ENCODE measurements around the gene ARMH3. TPM values are rescaled to one million over a fixed set of nuclear protein-coding genes. Genes with fewer than 3 reads are reported as not detected.

Gene ARMH3
- total RNA-seq, 2 experiments from 2014 or later: 7.9 to 24.3 TPM

DNA sequence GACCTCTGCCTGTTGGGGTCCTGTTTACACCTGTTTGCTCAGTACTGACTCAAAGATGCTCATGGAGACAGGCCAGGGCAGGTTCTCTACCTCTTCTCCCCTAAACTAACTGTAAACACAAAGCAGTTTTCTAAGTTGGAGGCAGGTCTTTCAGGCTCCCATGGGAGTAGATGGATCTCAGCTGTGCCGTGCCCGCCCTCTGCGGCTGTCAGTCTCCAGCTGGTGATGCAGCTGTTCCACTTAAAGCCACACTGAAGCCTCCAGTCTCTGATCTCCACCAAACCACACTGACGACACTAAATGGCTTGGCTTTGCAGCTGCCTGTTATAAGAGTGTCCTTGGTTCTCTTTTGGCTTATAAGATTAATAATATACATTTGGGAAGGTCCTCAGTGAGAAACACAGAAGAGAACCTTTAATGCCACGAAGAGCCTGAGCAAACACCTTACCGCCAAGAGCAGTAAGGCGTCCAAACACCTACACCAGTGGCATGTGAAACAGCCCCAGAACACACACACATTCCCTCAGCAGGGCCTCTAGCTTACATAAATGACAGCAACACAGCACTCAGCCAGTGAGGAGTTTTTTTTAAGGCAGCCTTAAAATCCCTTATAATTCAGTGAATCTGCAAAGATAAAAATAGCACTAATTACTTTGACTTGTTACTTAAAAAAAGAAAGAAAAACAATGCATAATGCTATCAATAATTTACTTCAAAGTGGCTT is 152.0 kb downstream of the ARMH3 start:
- no peaks in the 10 kb centered on the region for H3K9me2 ChIP-seq (ENCODE audit: insufficient read depth, low read length)
- POLR2A ChIA-PET: no interaction called here
- no peaks in the 10 kb centered on the region for H3K9me3 ChIP-seq (ENCODE audit: low read length)
- no peak overlapping the region for H3K4me3 ChIP-seq (ENCODE audit: low read depth, low read length, poor library complexity, severe bottlenecking)
- H4K20me1 ChIP-seq (ENCODE audit: insufficient read depth, low read length): no peaks in the 10 kb centered on the region
- no peaks in the 10 kb centered on the region for H3K36me3 ChIP-seq (ENCODE audit: insufficient read depth, low read length)
- no peak overlapping the region; the same call in 1 of the 2 replicates for H3K4me2 ChIP-seq (ENCODE audit: low read length)
- peak; percentile 70 for DNase-seq (ENCODE audit: low spot score)
- peaks cover 16% of the 10 kb centered on the region for H3K4me1 ChIP-seq (ENCODE audit: insufficient read depth, low read length, poor library complexity, severe bottlenecking)
- CTCF ChIA-PET (ENCODE audit: unreplicated experiment): interaction anchor here (0.6 kb wide), 1 partner anchor 169 kb away, joined by 3 read pairs; no protein-coding TSS in a partner anchor
- H3K27ac ChIP-seq (ENCODE audit: low read depth, low read length, poor library complexity, severe bottlenecking): no peak overlapping the region
- no TSS peak for BruUV-seq (replicated peaks)
- H2AFZ ChIP-seq (ENCODE audit: low read length): no peak overlapping the region
- intact Hi-C loops (cut with micrococcal nuclease; ENCODE audit: unreplicated experiment): no loop called here
- no peaks in the 10 kb centered on the region for H3K79me2 ChIP-seq (ENCODE audit: insufficient read depth, low read depth, low read length)
- no peak for TF ChIP-seq EZH2phosphoT487 (IDR thresholded peaks at IDR 0.05; ENCODE audit: borderline replicate concordance, low read depth, low read length)
- TF ChIP-seq, protein P1, sequence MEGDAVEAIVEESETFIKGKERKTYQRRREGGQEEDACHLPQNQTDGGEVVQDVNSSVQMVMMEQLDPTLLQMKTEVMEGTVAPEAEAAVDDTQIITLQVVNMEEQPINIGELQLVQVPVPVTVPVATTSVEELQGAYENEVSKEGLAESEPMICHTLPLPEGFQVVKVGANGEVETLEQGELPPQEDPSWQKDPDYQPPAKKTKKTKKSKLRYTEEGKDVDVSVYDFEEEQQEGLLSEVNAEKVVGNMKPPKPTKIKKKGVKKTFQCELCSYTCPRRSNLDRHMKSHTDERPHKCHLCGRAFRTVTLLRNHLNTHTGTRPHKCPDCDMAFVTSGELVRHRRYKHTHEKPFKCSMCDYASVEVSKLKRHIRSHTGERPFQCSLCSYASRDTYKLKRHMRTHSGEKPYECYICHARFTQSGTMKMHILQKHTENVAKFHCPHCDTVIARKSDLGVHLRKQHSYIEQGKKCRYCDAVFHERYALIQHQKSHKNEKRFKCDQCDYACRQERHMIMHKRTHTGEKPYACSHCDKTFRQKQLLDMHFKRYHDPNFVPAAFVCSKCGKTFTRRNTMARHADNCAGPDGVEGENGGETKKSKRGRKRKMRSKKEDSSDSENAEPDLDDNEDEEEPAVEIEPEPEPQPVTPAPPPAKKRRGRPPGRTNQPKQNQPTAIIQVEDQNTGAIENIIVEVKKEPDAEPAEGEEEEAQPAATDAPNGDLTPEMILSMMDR (conservative IDR thresholded peaks at IDR 0.05; ENCODE audit: low read length): no peak

DNA sequence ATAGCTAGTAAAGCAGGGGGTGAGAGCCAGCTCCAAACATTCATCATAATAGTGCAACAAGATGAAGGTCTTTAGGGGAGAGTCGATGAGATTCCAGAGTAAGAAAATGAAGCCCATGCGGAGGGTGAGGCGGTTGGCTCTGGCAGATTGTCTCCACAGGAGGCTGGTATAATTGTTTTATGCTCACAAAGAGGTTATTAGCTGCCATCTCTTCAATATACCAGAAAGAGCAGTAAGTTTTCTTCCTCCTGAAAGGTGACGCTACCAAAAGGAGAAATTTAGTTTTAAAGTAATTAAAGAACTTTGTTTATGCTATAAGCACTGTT is 153.2 kb downstream of the ARMH3 start:
- peaks cover 16% of the 10 kb centered on the region for H3K4me1 ChIP-seq (ENCODE audit: insufficient read depth, low read length, poor library complexity, severe bottlenecking)
- H4K20me1 ChIP-seq (ENCODE audit: insufficient read depth, low read length): no peaks in the 10 kb centered on the region
- H3K27ac ChIP-seq (ENCODE audit: low read depth, low read length, poor library complexity, severe bottlenecking): no peak overlapping the region
- H3K9me3 ChIP-seq (ENCODE audit: low read length): no peaks in the 10 kb centered on the region
- DNase-seq (ENCODE audit: low spot score): no peak
- H2AFZ ChIP-seq (ENCODE audit: low read length): no peak overlapping the region
- CTCF ChIA-PET (ENCODE audit: unreplicated experiment): no interaction called here
- intact Hi-C loops (cut with micrococcal nuclease; ENCODE audit: unreplicated experiment): no loop called here
- H3K4me2 ChIP-seq (ENCODE audit: low read length): no peak overlapping the region
- no peaks in the 10 kb centered on the region for H3K9me2 ChIP-seq (ENCODE audit: insufficient read depth, low read length)
- H3K4me3 ChIP-seq (ENCODE audit: low read depth, low read length, poor library complexity, severe bottlenecking): no peak overlapping the region
- no peaks in the 10 kb centered on the region for H3K79me2 ChIP-seq (ENCODE audit: insufficient read depth, low read depth, low read length)
- POLR2A ChIA-PET: interaction anchor here (0.7 to 1.2 kb wide), 4 partner anchors 13 to 181 kb away, joined by 3 to 4 read pairs (median 3); partner anchors contain the start of gene ARMH3
- TF ChIP-seq, protein P1 (conservative IDR thresholded peaks at IDR 0.05; ENCODE audit: low read length): no peak
- TF ChIP-seq EZH2phosphoT487 (IDR thresholded peaks at IDR 0.05; ENCODE audit: borderline replicate concordance, low read depth, low read length): no peak
- H3K36me3 ChIP-seq (ENCODE audit: insufficient read depth, low read length): no peaks in the 10 kb centered on the region
- BruUV-seq (replicated peaks): no TSS peak
